H1 (cell line): Measurements from ENCODE around the gene YIPF2. TPM values are rescaled to one million over a fixed set of nuclear protein-coding genes. Genes with fewer than 3 reads are reported as not detected.

Source experiments
- CTCF ChIA-PET: fragments of 300-600 bp; sonication (Branson Sonifier 250); formaldehyde crosslinking; loops from one replicate; lab custom pipeline; 2021; ENCODE audit not compliant: partially characterized antibody; lab: Charles Lee
- POLR2A ChIA-PET: fragments of 300-600 bp; sonication (Branson Sonifier 250); formaldehyde crosslinking; loops from one replicate; lab custom pipeline; 2021; ENCODE audit warnings: inconsistent platforms; ENCODE audit not compliant: partially characterized antibody; lab: Charles Lee
- DNase-seq, 2 experiments: peaks; one replicate each; pipeline versions ENCODE4 v3.0.0 to v3.0.0-alpha.2; 2010 to 2022; ENCODE audit warnings: low spot score in 2 of 2, low read depth in 1 of 2, mixed read lengths in 1 of 2
- FAIRE-seq: peaks from 2 replicates; lab custom pipeline; 2011; peaks lifted over from hg19 to GRCh38; lab: Jason Lieb, UNC
- H2AFZ ChIP-seq: 2 replicates; pipeline ENCODE4 v1.8.1; 2012; ENCODE audit warnings: low read length, inconsistent platforms
- H2AK5ac ChIP-seq: 2 replicates; pipeline ENCODE4 v1.6.1; 2013; ENCODE audit warnings: low read depth, low read length
- H2BK120ac ChIP-seq: replicated peaks from 2 replicates; pipeline ENCODE3; 2013; ENCODE audit warnings: low read depth, low read length, inconsistent platforms
- H2BK12ac ChIP-seq: 2 replicates; pipeline ENCODE4 v1.6.1; 2013; ENCODE audit warnings: low read depth, low read length
- H2BK15ac ChIP-seq: 2 replicates; pipeline ENCODE4 v1.6.1; 2013; ENCODE audit warnings: low read length
- H2BK20ac ChIP-seq: 2 replicates; pipeline ENCODE4 v1.6.1; 2013; ENCODE audit warnings: low read length
- H2BK5ac ChIP-seq: 2 replicates; pipeline ENCODE4 v1.6.1; 2013; ENCODE audit warnings: low read depth, low read length
- H3K14ac ChIP-seq: 2 replicates; pipeline ENCODE4 v1.6.1; 2013; ENCODE audit warnings: inconsistent platforms; ENCODE audit not compliant: insufficient read length
- H3K18ac ChIP-seq: 2 replicates; pipeline ENCODE4 v1.6.1; 2013; ENCODE audit warnings: low read length; ENCODE audit errors: extremely low read depth
- H3K23ac ChIP-seq: 2 replicates; pipeline ENCODE4 v1.6.1; 2013; ENCODE audit warnings: inconsistent platforms; ENCODE audit not compliant: insufficient read length
- H3K23me2 ChIP-seq: 2 replicates; pipeline ENCODE4 v1.6.1; 2013; ENCODE audit warnings: low read depth, low read length
- H3K27ac ChIP-seq: 2 replicates; pipeline ENCODE4 v1.6.1; 2011; ENCODE audit warnings: low read depth, low read length, inconsistent platforms
- H3K27me3 ChIP-seq, 4 experiments: replicated peaks in 1 of 4; 1 replicate in 1 of 4; 2 replicates in 3 of 4; pipeline versions ENCODE4 v1.6.1 to v1.8.1; 2011 to 2013; ENCODE audit warnings: low read length in 3 of 4, mild to moderate bottlenecking in 3 of 4, inconsistent platforms in 2 of 4, mixed read lengths in 2 of 4, moderate library complexity in 1 of 4; ENCODE audit not compliant: control insufficient read depth in 3 of 4, insufficient read depth in 3 of 4; ENCODE audit errors: extremely low read depth in 1 of 4
- H3K36me3 ChIP-seq, 4 experiments: 2 replicates each; pipeline versions ENCODE4 v1.6.1 to v1.8.1; 2011 to 2013; ENCODE audit warnings: mild to moderate bottlenecking in 4 of 4, low read length in 3 of 4, moderate library complexity in 2 of 4, control low read depth in 1 of 4, inconsistent platforms in 1 of 4; ENCODE audit not compliant: insufficient read depth in 4 of 4, control insufficient read depth in 2 of 4
- H3K4ac ChIP-seq: replicated peaks from 2 replicates; pipeline ENCODE3; 2013; ENCODE audit warnings: low read length, low read depth, mixed read lengths, inconsistent platforms; ENCODE audit not compliant: insufficient read length
- H3K4me1 ChIP-seq, 4 experiments: replicated peaks in 1 of 4; 1 replicate in 1 of 4; 2 replicates in 3 of 4; pipeline versions ENCODE4 v1.6.1 to v1.8.1; 2011 to 2013; ENCODE audit warnings: low read length in 3 of 4, inconsistent platforms in 2 of 4, mixed read lengths in 1 of 4; ENCODE audit not compliant: insufficient read depth in 4 of 4, control insufficient read depth in 3 of 4
- H3K4me2 ChIP-seq, 2 experiments: 2 replicates each; pipeline versions ENCODE4 v1.6.1 to v1.8.1; 2011 to 2013; ENCODE audit warnings: low read depth in 2 of 2, low read length in 2 of 2, control low read depth in 1 of 2, inconsistent platforms in 1 of 2, mild to moderate bottlenecking in 1 of 2; ENCODE audit not compliant: insufficient read depth in 1 of 2
- H3K4me3 ChIP-seq, 4 experiments: fragments of 200-600, 300-600 bp in 1 of 4; sonication (generic), shearing (Covaris generic), sonication (Bioruptor Twin) in 1 of 4; 2 replicates each; pipeline versions ENCODE4 v1.5.1 to v1.8.1; 2011 to 2016; ENCODE audit warnings: low read length in 4 of 4, low read depth in 3 of 4, control low read depth in 2 of 4, inconsistent platforms in 2 of 4, mild to moderate bottlenecking in 2 of 4, mixed read lengths in 1 of 4, moderate library complexity in 1 of 4; ENCODE audit not compliant: insufficient read depth in 2 of 4; ENCODE audit errors: extremely low read depth in 1 of 4
- H3K56ac ChIP-seq: replicated peaks from 2 replicates; pipeline ENCODE3; 2013; ENCODE audit warnings: low read depth, mild to moderate bottlenecking, mixed read lengths, low read length, inconsistent platforms; ENCODE audit not compliant: insufficient read length
- H3K79me1 ChIP-seq: 2 replicates; pipeline ENCODE4 v1.6.1; 2013; ENCODE audit warnings: low read depth, low read length, control low read depth
- H3K79me2 ChIP-seq, 2 experiments: 2 replicates each; pipeline versions ENCODE4 v1.6.1 to v1.8.1; 2012 to 2013; ENCODE audit warnings: low read length in 2 of 2, mild to moderate bottlenecking in 2 of 2, inconsistent platforms in 1 of 2; ENCODE audit not compliant: insufficient read depth in 2 of 2, control insufficient read depth in 1 of 2
- H3K9ac ChIP-seq, 4 experiments: replicated peaks in 1 of 4; 1 replicate in 1 of 4; 2 replicates in 3 of 4; pipeline versions ENCODE4 v1.6.1 to v1.8.1; 2011 to 2013; ENCODE audit warnings: low read depth in 3 of 4, low read length in 3 of 4, control low read depth in 2 of 4, mild to moderate bottlenecking in 2 of 4, moderate library complexity in 2 of 4, inconsistent platforms in 1 of 4; ENCODE audit errors: extremely low read depth in 1 of 4
- H3K9me3 ChIP-seq, 2 experiments: 2 replicates each; pipeline versions ENCODE4 v1.6.1 to v1.8.1; 2012 to 2013; ENCODE audit warnings: mild to moderate bottlenecking in 2 of 2, moderate library complexity in 2 of 2, control low read depth in 1 of 2, inconsistent platforms in 1 of 2, low read depth in 1 of 2, low read length in 1 of 2, mixed read lengths in 1 of 2; ENCODE audit not compliant: insufficient read depth in 2 of 2
- H4K20me1 ChIP-seq, 2 experiments: replicated peaks in 1 of 2; 2 replicates each; pipeline versions ENCODE3 to v1.8.1; 2011 to 2013; ENCODE audit warnings: inconsistent platforms in 2 of 2, low read length in 2 of 2, mild to moderate bottlenecking in 1 of 2; ENCODE audit not compliant: insufficient read depth in 2 of 2, control insufficient read depth in 1 of 2
- H4K5ac ChIP-seq: 2 replicates; pipeline ENCODE4 v1.6.1; 2013; ENCODE audit warnings: low read length, low read depth, mixed read lengths, inconsistent platforms; ENCODE audit not compliant: insufficient read length
- H4K8ac ChIP-seq: 2 replicates; pipeline ENCODE4 v1.8.0; 2013; ENCODE audit warnings: mild to moderate bottlenecking, moderate library complexity, low read length, inconsistent platforms; ENCODE audit not compliant: insufficient read depth; ENCODE audit errors: extremely low read depth
- H4K91ac ChIP-seq: replicated peaks from 2 replicates; pipeline ENCODE3; 2013; ENCODE audit warnings: low read length, mixed read lengths, inconsistent platforms; ENCODE audit not compliant: insufficient read length
- JUN ChIP-seq: IDR thresholded peaks from 2 replicates; pipeline ENCODE4 v1.6.1; 2011; ENCODE audit warnings: low read depth, mild to moderate bottlenecking, improper control_type of control experiment, low read length
- WGBS, 2 experiments: shearing (Covaris generic) in 1 of 2; methylation state at CpG; one replicate each; pipeline versions ENCODE4 v1.1.6 to v1.1.7; 2013 to 2015; ENCODE audit warnings: low lambda C conversion rate in 2 of 2, mixed read lengths in 2 of 2, inconsistent platforms in 1 of 2, low coverage in 1 of 2, missing lambda C conversion rate in 1 of 2; ENCODE audit not compliant: insufficient replicate concordance in 2 of 2, insufficient coverage in 1 of 2, insufficient read length in 1 of 2; ENCODE audit errors: extremely low coverage in 1 of 2, missing lambda C conversion rate in 1 of 2; 5-methylcytosine and 5-hydroxymethylcytosine counted together
- polyA plus RNA-seq, 7 experiments: library from polyadenylated mRNA; depleted of rRNA in 3 of 7; stranded (reverse) in 5 of 7; unstranded in 2 of 7; fragments of >200 nt in 5 of 7; fragments of 200-250 nt in 2 of 7; gene quantifications; 1 replicate in 5 of 7; 2 replicates in 1 of 7; 4 replicates in 1 of 7; pipeline versions ENCODE4 v1.2.1 to v1.2.3, GENCODE V29; 2011 to 2013; ENCODE audit warnings: missing spikeins in 2 of 7, mixed read lengths in 2 of 7
- total RNA-seq: library from RNA; stranded (reverse); fragmentation: NEBNext Ultra II Directional; extraction: Animal tissue kit (Norgen Biotek cat#: 25700); gene quantifications from 2 replicates; pipeline ENCODE4 v1.2.1, GENCODE V29; 2021
- TF ChIP-seq, protein P1 (sequence below), 3 experiments: IDR thresholded peaks; 1 replicate in 2 of 3; 2 replicates in 1 of 3; pipeline versions ENCODE4 v1.5.1 to v1.6.1; 2011; ENCODE audit warnings: low read length in 3 of 3, mild to moderate bottlenecking in 3 of 3, inconsistent platforms in 2 of 3, low read depth in 1 of 3, moderate library complexity in 1 of 3; ENCODE audit not compliant: insufficient read depth in 1 of 3; ENCODE audit errors: control extremely low read depth in 1 of 3

The YIPF2 gene
- total and polyA plus RNA-seq, 2 of the 8 experiments (the other 6 are each of a cell fraction or from before 2014, with no cell fraction given): 48.3 to 112 TPM

DNA sequence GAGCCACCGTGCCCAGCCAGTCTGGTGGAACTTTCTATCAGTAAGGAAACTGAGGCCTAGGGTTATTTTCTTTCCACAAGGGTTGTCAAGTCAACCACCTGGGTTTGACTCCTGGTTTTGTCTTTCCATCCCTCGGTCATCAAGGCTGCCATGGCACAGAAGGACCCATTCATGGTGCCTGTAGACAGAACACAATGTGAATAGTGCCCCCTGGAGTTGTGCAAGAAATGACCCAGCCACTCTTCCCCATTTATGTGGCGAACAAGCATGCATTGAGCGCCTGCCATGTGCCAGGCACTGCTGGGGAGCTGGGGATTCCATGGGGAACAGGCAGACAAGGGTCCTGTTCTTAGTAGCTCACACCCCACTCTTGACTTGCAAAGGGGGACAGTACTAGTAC is 36.5 kb upstream of the YIPF2 start:
- H4K20me1 ChIP-seq: peaks cover 9 to 14% of the 10 kb centered on the region in 2 experiments
- ChIA-PET CTCF (interaction anchor here (0.7 to 12.4 kb wide), 7 partner anchors 10 to 76 kb away, joined by 3 to 110 read pairs (median 4); no protein-coding TSS in a partner anchor), POLR2A (interaction anchor here (0.8 to 0.9 kb wide), 2 partner anchors 18 to 126 kb away, joined by 3 read pairs; no protein-coding TSS in a partner anchor)
- no peak overlapping the region for H2BK120ac ChIP-seq
- H3K18ac ChIP-seq: no peak overlapping the region
- H2BK12ac ChIP-seq: no peak overlapping the region
- H3K14ac ChIP-seq: no peak overlapping the region
- H2AFZ ChIP-seq: no peak overlapping the region
- WGBS, 2 experiments: 88% methylated on average over 4 of the region's 4 CpGs; no CpG with 5 or more reads in 1 of the 2 experiments
- no peak overlapping the region for H3K23ac ChIP-seq
- peaks cover 21% of the 10 kb centered on the region for H3K79me1 ChIP-seq
- no peak overlapping the region for H3K56ac ChIP-seq
- FAIRE-seq (no peak), DNase-seq (no peak)
- peaks cover 5% of the 10 kb centered on the region for H3K23me2 ChIP-seq
- no peak overlapping the region for H3K9ac ChIP-seq
- no peak overlapping the region; a peak in 1 of 8 replicates for H3K4me3 ChIP-seq
- 0 out of 2 replicates have a peak overlapping the region, but pooled peaks have one; percentile 28 for H2AK5ac ChIP-seq
- peak overlapping the region; percentile 61; the same call in 1 of the 2 replicates for H2BK5ac ChIP-seq
- no peak overlapping the region for H4K91ac ChIP-seq
- H3K4me1 ChIP-seq: peaks cover 0 to 12% (median 8%) of the 10 kb centered on the region in 4 experiments; a peak in 6 of 7 replicates
- no peak overlapping the region for H4K8ac ChIP-seq
- peaks cover 50 to 82% of the 10 kb centered on the region in 2 experiments for H3K79me2 ChIP-seq
- no peak overlapping the region for H3K4ac ChIP-seq
- peak overlapping the region in 1 of 2 experiments; percentile 35; a peak in 1 of 4 replicates for H3K4me2 ChIP-seq
- H2BK20ac ChIP-seq: no peak overlapping the region
- no peak overlapping the region for H2BK15ac ChIP-seq
- no peak overlapping the region for H3K27ac ChIP-seq
- H3K9me3 ChIP-seq: no peaks in the 10 kb centered on the region
- H3K36me3 ChIP-seq: no peaks in the 10 kb centered on the region
- no peak overlapping the region for H4K5ac ChIP-seq
- TF ChIP-seq, protein P1, sequence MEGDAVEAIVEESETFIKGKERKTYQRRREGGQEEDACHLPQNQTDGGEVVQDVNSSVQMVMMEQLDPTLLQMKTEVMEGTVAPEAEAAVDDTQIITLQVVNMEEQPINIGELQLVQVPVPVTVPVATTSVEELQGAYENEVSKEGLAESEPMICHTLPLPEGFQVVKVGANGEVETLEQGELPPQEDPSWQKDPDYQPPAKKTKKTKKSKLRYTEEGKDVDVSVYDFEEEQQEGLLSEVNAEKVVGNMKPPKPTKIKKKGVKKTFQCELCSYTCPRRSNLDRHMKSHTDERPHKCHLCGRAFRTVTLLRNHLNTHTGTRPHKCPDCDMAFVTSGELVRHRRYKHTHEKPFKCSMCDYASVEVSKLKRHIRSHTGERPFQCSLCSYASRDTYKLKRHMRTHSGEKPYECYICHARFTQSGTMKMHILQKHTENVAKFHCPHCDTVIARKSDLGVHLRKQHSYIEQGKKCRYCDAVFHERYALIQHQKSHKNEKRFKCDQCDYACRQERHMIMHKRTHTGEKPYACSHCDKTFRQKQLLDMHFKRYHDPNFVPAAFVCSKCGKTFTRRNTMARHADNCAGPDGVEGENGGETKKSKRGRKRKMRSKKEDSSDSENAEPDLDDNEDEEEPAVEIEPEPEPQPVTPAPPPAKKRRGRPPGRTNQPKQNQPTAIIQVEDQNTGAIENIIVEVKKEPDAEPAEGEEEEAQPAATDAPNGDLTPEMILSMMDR (IDR thresholded peaks at IDR 0.05; ENCODE audit: control extremely low read depth in 1 of 3, insufficient read depth in 1 of 3, low read depth in 1 of 3, low read length in 3 of 3): peak in 2 of 3 experiments; percentile 1 to 34; a peak in 2 of 4 replicates
- TF ChIP-seq JUN: no peak
- TF ChIP-seq, all 59 proteins: peak for 1
- no peaks in the 10 kb centered on the region for H3K27me3 ChIP-seq
